PC-9 (cell line): ENCODE data around the gene EPHA2. TPM values are rescaled to one million over a fixed set of nuclear protein-coding genes. Genes with fewer than 3 reads are reported as not detected.
A peak's percentile ranks its signal among the peaks of the same experiment; 100 is the strongest.

Experiments used
- BruUV-seq: library from RNA; stranded (reverse); fragments of 400-500 nt; replicated peaks from 2 replicates; lab custom pipeline; 2021; lab: Mats Ljungman, UMichigan
- CTCF ChIA-PET: fragments of 300-600 bp; sonication (Branson Sonifier 250); formaldehyde crosslinking; loops from one replicate; lab custom pipeline; 2022; ENCODE audit warnings: antibody characterized with exemption; lab: Charles Lee
- POLR2A ChIA-PET: fragments of 300-600 bp; sonication (Branson Sonifier 250); formaldehyde crosslinking; loops from one replicate; lab custom pipeline; 2022; ENCODE audit warnings: antibody characterized with exemption; ENCODE audit not compliant: unreplicated experiment; lab: Charles Lee
- DNase-seq, 2 experiments: peaks; one replicate each; pipeline versions ENCODE4 v3.0.0 to v3.0.0-alpha.2; 2015 to 2022; ENCODE audit warnings: mixed read lengths in 1 of 2
- H2AFZ ChIP-seq: fragments of 200-600 bp; sonication (generic); 2 replicates; pipeline ENCODE4 v1.8.1; 2017; ENCODE audit warnings: antibody characterized with exemption
- H3F3A ChIP-seq: fragments of 200-600 bp; sonication (generic); 2 replicates; pipeline ENCODE4 v1.8.1; 2017; ENCODE audit warnings: antibody characterized with exemption, mild to moderate bottlenecking, low read depth; ENCODE audit not compliant: insufficient read depth
- H3K27ac ChIP-seq: fragments of 200-600 bp; sonication (generic); 2 replicates; pipeline ENCODE4 v1.6.1; 2016; ENCODE audit warnings: mixed run types
- H3K27me3 ChIP-seq: fragments of 200-600 bp; sonication (generic); 2 replicates; pipeline ENCODE4 v1.6.1; 2016; ENCODE audit warnings: low read depth, mixed run types; ENCODE audit not compliant: insufficient read depth
- H3K36me3 ChIP-seq: fragments of 200-600 bp; sonication (generic); 2 replicates; pipeline ENCODE4 v1.6.1; 2016; ENCODE audit warnings: low read depth, mixed run types
- H3K4me1 ChIP-seq: fragments of 200-600 bp; sonication (generic); replicated peaks from 2 replicates; pipeline ENCODE4 v1.6.1; 2016; ENCODE audit warnings: mixed run types; ENCODE audit not compliant: insufficient read depth
- H3K4me2 ChIP-seq: fragments of 200-600 bp; sonication (generic); 2 replicates; pipeline ENCODE4 v1.6.1; 2017; ENCODE audit warnings: mixed run types
- H3K4me3 ChIP-seq: fragments of 200-600 bp; sonication (generic); 2 replicates; pipeline ENCODE4 v1.6.1; 2016; ENCODE audit warnings: mixed run types
- H3K79me2 ChIP-seq: fragments of 200-600 bp; sonication (generic); 2 replicates; pipeline ENCODE4 v1.6.1; 2017; ENCODE audit warnings: low read depth, mixed run types
- H3K9me2 ChIP-seq: fragments of 200-600 bp; sonication (generic); 2 replicates; pipeline ENCODE4 v1.8.1; 2017; ENCODE audit warnings: mild to moderate bottlenecking; ENCODE audit not compliant: insufficient read depth
- H3K9me3 ChIP-seq: fragments of 200-600 bp; sonication (generic); 2 replicates; pipeline ENCODE4 v1.8.1; 2016; ENCODE audit warnings: low read depth; ENCODE audit not compliant: insufficient read depth
- H4K20me1 ChIP-seq: fragments of 200-600 bp; sonication (generic); 2 replicates; pipeline ENCODE4 v1.8.1; 2017; ENCODE audit not compliant: insufficient read depth
- EZH2 ChIP-seq: fragments of 200-600 bp; sonication (generic); IDR thresholded peaks from 2 replicates; pipeline ENCODE4 v1.8.0; 2017; ENCODE audit warnings: antibody characterized with exemption, low read depth
- intact Hi-C: fragments of 100-400 bp; cut with micrococcal nuclease; formaldehyde crosslinking; loops from one replicate; pipeline ENCODE4 v1.10.0; 2022; ENCODE audit not compliant: unreplicated experiment
- total RNA-seq: library from RNA; stranded (reverse); gene quantifications from 2 replicates; pipeline ENCODE4 v1.2.3, GENCODE V29; 2021
- TF ChIP-seq, protein P1 (sequence below): fragments of 200-600 bp; sonication (generic); conservative IDR thresholded peaks from 2 replicates; pipeline ENCODE4 v1.6.1; 2017; ENCODE audit warnings: mixed run types, antibody characterized with exemption, mild to moderate bottlenecking, moderate library complexity

Gene EPHA2
- total RNA-seq, 1 experiment from 2014 or later, result 48.3 TPM

DNA sequence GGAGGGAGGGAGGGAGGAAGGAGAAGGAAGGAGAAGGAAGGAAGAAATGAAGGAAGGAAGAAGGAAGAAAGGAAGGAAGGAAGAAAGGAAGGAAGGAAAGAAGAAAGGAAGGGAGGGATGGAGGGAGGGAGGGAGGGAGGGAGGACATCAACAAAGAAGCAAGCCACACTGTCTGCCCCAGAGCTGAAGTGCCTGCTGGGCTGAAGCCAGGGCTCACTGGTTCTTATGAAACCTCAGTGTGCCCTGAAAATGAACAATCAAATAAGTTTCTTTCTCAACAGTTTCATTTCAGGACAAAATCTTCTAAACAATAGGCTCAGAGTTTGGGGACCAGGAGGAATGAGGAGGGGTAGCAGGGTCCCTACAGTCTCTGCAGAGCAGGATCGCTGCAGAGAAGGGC, 35.4 kb upstream of the EPHA2 start:
- Histone ChIP-seq H3K9me2 (no peaks in the 10 kb centered on the region), H3K27me3 (no peaks in the 10 kb centered on the region), H3K27ac (no peak overlapping the region), H3K9me3 (no peaks in the 10 kb centered on the region), H2AFZ (no peak overlapping the region), H3K4me2 (no peak overlapping the region), H3K4me3 (no peak overlapping the region), H4K20me1 (no peaks in the 10 kb centered on the region), H3F3A (peaks cover 36% of the 10 kb centered on the region), H3K79me2 (0 out of 2 replicates have a peak, but pooled peaks cover 10% of the 10 kb centered on the region), H3K36me3 (no peaks in the 10 kb centered on the region), H3K4me1 (peaks cover 41% of the 10 kb centered on the region)
- no peak for DNase-seq
- intact Hi-C loops, result no loop called here
- TF ChIP-seq, protein P1, sequence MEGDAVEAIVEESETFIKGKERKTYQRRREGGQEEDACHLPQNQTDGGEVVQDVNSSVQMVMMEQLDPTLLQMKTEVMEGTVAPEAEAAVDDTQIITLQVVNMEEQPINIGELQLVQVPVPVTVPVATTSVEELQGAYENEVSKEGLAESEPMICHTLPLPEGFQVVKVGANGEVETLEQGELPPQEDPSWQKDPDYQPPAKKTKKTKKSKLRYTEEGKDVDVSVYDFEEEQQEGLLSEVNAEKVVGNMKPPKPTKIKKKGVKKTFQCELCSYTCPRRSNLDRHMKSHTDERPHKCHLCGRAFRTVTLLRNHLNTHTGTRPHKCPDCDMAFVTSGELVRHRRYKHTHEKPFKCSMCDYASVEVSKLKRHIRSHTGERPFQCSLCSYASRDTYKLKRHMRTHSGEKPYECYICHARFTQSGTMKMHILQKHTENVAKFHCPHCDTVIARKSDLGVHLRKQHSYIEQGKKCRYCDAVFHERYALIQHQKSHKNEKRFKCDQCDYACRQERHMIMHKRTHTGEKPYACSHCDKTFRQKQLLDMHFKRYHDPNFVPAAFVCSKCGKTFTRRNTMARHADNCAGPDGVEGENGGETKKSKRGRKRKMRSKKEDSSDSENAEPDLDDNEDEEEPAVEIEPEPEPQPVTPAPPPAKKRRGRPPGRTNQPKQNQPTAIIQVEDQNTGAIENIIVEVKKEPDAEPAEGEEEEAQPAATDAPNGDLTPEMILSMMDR, result no peak
- no peak for TF ChIP-seq EZH2
- BruUV-seq, result no TSS peak
- CTCF ChIA-PET, result interaction anchor here (0.6 kb wide), 2 partner anchors 16 to 43 kb away, joined by 4 read pairs; no protein-coding TSS in a partner anchor
- POLR2A ChIA-PET, result no interaction called here

DNA sequence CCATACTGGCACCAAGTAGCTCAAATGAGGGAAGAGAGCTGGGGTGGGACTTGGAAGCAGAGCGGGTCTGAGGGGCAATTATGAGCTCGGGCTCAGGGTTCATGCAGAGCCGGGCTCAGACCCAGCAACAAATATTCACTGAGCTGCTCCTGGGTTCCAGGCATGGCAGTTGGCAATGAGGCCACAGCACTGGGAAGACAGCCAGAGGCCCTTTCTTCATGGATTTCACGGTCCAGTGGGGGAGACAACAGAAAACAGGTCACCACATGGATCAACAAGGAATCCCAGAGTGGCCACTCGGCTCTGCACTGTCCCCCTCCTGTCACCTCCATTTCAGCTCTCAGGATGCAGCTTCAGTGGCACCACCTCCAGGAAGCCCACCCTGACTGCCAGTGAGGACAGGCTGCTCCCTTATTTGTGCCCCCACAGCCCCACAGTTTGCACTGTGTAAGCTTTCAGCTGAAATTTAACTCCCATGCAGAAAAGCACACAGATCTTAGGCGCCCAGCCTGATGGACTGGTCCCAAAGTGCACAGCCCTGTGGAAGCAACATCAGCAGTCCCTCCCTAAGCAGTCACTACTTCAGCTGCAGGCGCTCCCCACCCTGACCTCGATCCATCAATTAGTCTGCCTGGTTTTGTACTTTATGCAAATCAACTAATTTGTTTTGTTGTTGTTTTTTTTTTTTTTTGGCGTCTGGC, 34.2 kb upstream of the EPHA2 start:
- Histone ChIP-seq H2AFZ (no peak overlapping the region), H3K27me3 (no peaks in the 10 kb centered on the region), H3F3A (peaks cover 36% of the 10 kb centered on the region), H3K27ac (peak overlapping the region; percentile 88), H3K36me3 (no peaks in the 10 kb centered on the region), H3K9me2 (no peaks in the 10 kb centered on the region), H3K4me3 (no peak overlapping the region), H3K4me2 (peak overlapping the region; percentile 18; the same call in 1 of the 2 replicates), H3K9me3 (no peaks in the 10 kb centered on the region), H4K20me1 (no peaks in the 10 kb centered on the region), H3K79me2 (0 out of 2 replicates have a peak, but pooled peaks cover 11% of the 10 kb centered on the region), H3K4me1 (peaks cover 42% of the 10 kb centered on the region)
- DNase-seq, result no peak
- TF ChIP-seq, protein P1, result no peak
- no peak for TF ChIP-seq EZH2
- intact Hi-C loops, result loop anchor here (2.0 kb wide), 4 partner anchors 17 to 173 kb away; partner anchors contain the start of gene CPLANE2
- BruUV-seq, result no TSS peak
- CTCF ChIA-PET, result interaction anchor here (0.7 to 1.5 kb wide), 3 partner anchors 54 to 125 kb away, joined by 3 to 8 read pairs (median 4); no protein-coding TSS in a partner anchor
- POLR2A ChIA-PET, result interaction anchor here (0.5 to 0.7 kb wide), 4 partner anchors 17 to 328 kb away, joined by 3 to 12 read pairs (median 4); no protein-coding TSS in a partner anchor

DNA sequence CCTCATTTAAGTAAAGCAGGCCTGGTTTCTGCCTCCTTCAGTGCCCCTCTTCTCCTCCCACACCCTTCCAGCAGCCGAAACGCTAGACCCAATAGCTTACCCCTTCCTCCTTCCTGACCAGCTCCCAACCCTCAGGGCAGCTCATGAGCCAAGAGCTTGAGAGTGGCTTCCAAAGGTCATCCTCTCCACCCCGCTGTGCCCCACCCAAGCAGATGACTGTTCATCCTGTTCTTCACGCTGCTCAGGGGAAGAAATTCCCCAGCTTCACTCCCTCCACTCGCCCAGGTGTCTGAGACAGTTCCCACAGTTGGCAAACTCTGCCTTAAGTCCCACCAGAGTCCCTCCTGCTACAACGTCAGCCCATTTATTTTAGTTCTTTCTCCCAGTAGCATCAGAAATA, 33.1 kb upstream of the EPHA2 start:
- DNase-seq, result peak; percentile 78 to 87
- TF ChIP-seq EZH2, result no peak
- H3K9me2 ChIP-seq, result no peaks in the 10 kb centered on the region
- H3K27me3 ChIP-seq, result no peaks in the 10 kb centered on the region
- ChIA-PET CTCF (interaction anchor here (0.6 to 1.6 kb wide), 10 partner anchors 17 to 239 kb away, joined by 3 to 7 read pairs (median 3); no protein-coding TSS in a partner anchor), POLR2A (interaction anchor here (0.5 to 1.0 kb wide), 10 partner anchors 11 to 509 kb away, joined by 3 to 27 read pairs (median 4); no protein-coding TSS in a partner anchor)
- H3F3A ChIP-seq, result peaks cover 39% of the 10 kb centered on the region
- H3K4me1 ChIP-seq, result peaks cover 53% of the 10 kb centered on the region
- peak overlapping the region; percentile 88 for H3K27ac ChIP-seq
- H3K36me3 ChIP-seq, result no peaks in the 10 kb centered on the region
- H4K20me1 ChIP-seq, result no peaks in the 10 kb centered on the region
- H3K4me2 ChIP-seq, result peak overlapping the region; percentile 59
- no peak overlapping the region for H2AFZ ChIP-seq
- no TSS peak for BruUV-seq
- H3K79me2 ChIP-seq, result 0 out of 2 replicates have a peak, but pooled peaks cover 12% of the 10 kb centered on the region
- H3K9me3 ChIP-seq, result no peaks in the 10 kb centered on the region
- intact Hi-C loops, result loop anchor here (2.0 kb wide), 4 partner anchors 18 to 174 kb away; partner anchors contain the start of gene CPLANE2
- H3K4me3 ChIP-seq, result no peak overlapping the region
